Ishikawa (cell line): ENCODE results near the gene IGLL5.

Source experiments
- CEBPB ChIP-seq: IDR thresholded peaks from 2 replicates; pipeline ENCODE4 v1.6.1; 2012
- CREB1 ChIP-seq: IDR thresholded peaks from 2 replicates; pipeline ENCODE4 v1.6.1; 2012; ENCODE audit warnings: low read depth
- EGR1 ChIP-seq: IDR thresholded peaks from 2 replicates; pipeline ENCODE4 v1.6.1; 2012
- EP300 ChIP-seq: IDR thresholded peaks from 2 replicates; pipeline ENCODE4 v1.6.1; 2012; ENCODE audit warnings: borderline replicate concordance
- FOXM1 ChIP-seq: IDR thresholded peaks from 2 replicates; pipeline ENCODE4 v1.6.1; 2012; ENCODE audit warnings: low read depth, borderline replicate concordance
- NFIC ChIP-seq: IDR thresholded peaks from 2 replicates; pipeline ENCODE4 v1.6.1; 2012
- RAD21 ChIP-seq: IDR thresholded peaks from 2 replicates; pipeline ENCODE4 v1.6.1; 2012; ENCODE audit warnings: low read depth
- TAF1 ChIP-seq: IDR thresholded peaks from 2 replicates; pipeline ENCODE4 v1.6.1; 2012; ENCODE audit warnings: low read depth, mild to moderate bottlenecking
- TCF12 ChIP-seq: IDR thresholded peaks from 2 replicates; pipeline ENCODE4 v1.6.1; 2012; ENCODE audit warnings: low read depth
- TEAD4 ChIP-seq: IDR thresholded peaks from 2 replicates; pipeline ENCODE4 v1.6.1; 2012
- YY1 ChIP-seq: IDR thresholded peaks from 2 replicates; pipeline ENCODE4 v1.6.1; 2012; ENCODE audit warnings: low read depth
- ZBTB7A ChIP-seq: IDR thresholded peaks from 2 replicates; pipeline ENCODE4 v1.6.1; 2012; ENCODE audit warnings: low read depth
- TF ChIP-seq, protein P1 (sequence below): IDR thresholded peaks from 2 replicates; pipeline ENCODE4 v1.6.1; 2012
- TF ChIP-seq, protein P2 (sequence below): IDR thresholded peaks from 2 replicates; pipeline ENCODE4 v1.6.1; 2012; ENCODE audit warnings: low read depth, mild to moderate bottlenecking
- TF ChIP-seq, protein P3 (sequence below): IDR thresholded peaks from 2 replicates; pipeline ENCODE4 v1.6.1; 2012

Gene IGLL5

DNA sequence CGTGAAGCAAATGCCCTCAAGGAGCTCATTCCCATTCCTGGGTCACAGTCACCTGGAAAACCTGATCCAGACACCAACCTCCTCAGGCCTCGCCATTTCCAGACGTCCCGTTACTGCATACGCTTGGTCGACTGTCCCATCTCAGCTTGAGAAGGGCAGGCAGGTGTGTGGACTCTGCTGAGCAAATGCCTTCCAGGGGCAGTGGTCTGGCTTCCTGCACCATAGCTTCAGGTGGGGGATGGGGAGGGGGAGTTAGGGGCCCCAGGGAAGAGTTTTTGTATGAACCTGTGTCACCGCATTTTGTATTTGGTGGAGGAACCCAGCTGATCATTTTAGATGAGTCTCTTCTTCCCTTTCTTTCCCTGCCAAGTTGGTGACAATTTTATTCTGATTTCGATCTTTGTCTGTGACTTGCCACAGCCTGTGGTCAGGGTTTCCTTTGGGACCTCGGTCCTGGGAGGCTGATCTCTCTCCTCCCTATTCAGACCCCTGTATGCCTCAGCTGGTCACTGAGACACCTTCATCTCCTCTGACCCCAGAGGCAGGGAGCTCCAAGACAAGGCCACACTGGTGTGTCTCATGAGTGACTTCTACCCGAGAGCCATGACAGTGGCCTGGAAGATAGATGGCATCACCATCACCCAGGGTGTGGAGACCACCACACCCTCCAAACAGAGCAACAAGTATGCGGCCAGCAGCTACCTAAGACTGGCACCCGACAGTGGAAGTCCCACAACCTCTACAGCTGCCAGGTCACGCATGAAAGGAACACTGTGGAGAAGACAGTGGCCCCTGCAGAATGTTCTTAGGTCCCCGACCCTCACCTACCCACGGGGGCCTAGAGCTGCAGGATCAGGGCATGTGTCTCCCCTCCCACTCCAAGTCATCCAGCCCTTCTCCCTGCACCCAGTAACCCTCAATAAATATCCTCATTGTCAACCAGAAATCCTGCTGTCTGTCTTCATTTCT, 22.9 kb downstream of the IGLL5 start:
- no peak for TF ChIP-seq NFIC
- TF ChIP-seq EP300: no peak
- TF ChIP-seq CEBPB: no peak
- TF ChIP-seq RAD21: no peak
- no peak for TF ChIP-seq CREB1
- TF ChIP-seq, protein P1, sequence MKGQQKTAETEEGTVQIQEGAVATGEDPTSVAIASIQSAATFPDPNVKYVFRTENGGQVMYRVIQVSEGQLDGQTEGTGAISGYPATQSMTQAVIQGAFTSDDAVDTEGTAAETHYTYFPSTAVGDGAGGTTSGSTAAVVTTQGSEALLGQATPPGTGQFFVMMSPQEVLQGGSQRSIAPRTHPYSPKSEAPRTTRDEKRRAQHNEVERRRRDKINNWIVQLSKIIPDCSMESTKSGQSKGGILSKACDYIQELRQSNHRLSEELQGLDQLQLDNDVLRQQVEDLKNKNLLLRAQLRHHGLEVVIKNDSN: no peak
- TF ChIP-seq EGR1: no peak
- no peak for TF ChIP-seq YY1
- TF ChIP-seq TCF12: no peak
- no peak for TF ChIP-seq TAF1
- no peak for TF ChIP-seq FOXM1
- TF ChIP-seq, protein P2, sequence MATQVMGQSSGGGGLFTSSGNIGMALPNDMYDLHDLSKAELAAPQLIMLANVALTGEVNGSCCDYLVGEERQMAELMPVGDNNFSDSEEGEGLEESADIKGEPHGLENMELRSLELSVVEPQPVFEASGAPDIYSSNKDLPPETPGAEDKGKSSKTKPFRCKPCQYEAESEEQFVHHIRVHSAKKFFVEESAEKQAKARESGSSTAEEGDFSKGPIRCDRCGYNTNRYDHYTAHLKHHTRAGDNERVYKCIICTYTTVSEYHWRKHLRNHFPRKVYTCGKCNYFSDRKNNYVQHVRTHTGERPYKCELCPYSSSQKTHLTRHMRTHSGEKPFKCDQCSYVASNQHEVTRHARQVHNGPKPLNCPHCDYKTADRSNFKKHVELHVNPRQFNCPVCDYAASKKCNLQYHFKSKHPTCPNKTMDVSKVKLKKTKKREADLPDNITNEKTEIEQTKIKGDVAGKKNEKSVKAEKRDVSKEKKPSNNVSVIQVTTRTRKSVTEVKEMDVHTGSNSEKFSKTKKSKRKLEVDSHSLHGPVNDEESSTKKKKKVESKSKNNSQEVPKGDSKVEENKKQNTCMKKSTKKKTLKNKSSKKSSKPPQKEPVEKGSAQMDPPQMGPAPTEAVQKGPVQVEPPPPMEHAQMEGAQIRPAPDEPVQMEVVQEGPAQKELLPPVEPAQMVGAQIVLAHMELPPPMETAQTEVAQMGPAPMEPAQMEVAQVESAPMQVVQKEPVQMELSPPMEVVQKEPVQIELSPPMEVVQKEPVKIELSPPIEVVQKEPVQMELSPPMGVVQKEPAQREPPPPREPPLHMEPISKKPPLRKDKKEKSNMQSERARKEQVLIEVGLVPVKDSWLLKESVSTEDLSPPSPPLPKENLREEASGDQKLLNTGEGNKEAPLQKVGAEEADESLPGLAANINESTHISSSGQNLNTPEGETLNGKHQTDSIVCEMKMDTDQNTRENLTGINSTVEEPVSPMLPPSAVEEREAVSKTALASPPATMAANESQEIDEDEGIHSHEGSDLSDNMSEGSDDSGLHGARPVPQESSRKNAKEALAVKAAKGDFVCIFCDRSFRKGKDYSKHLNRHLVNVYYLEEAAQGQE: no peak

DNA sequence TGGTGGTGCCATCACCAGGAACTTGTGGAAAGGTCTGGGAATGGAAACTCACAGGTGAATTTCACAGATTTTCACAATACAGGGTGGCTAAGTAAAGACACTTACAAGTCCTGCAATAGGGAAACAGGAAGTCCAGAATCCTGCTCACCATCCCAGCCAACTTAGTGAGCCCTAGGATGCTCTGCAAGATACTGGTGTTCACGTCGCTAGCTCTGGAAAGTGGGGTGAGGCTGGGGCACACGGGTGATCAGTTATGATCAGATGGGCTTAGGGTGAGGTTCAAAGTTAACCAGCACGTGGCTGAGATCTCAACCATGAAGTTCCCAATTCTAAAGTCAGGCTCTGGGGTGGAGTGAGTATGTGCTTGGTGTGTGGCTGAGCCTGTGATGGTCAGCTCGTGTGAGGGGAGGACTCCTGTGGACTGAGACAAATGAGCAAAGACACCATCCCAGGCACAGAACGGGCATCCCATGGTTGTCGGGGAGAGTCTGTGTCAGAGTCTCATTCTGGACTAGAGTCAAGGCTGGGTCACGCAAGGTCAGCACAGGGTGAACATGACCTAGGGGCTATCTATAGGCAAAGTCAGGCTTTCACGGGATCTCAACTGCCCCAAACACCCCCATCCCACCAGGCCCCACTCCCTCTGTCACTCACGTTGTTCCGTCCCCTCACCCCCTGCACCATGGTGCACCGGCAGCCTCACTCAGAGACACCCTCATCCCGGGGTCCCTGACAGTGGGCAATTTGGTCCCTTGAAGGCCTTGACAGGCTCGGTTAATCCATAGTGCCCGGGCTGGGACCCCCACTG, 23.9 kb downstream of the IGLL5 start:
- TF ChIP-seq ZBTB7A (no peak), CEBPB (no peak), YY1 (no peak), CREB1 (no peak), EP300 (no peak), TEAD4 (no peak), TAF1 (no peak), RAD21 (no peak), FOXM1 (no peak), NFIC (no peak), EGR1 (no peak), TCF12 (no peak)
- TF ChIP-seq, protein P1: no peak
- TF ChIP-seq, protein P2: no peak
- TF ChIP-seq, protein P3, sequence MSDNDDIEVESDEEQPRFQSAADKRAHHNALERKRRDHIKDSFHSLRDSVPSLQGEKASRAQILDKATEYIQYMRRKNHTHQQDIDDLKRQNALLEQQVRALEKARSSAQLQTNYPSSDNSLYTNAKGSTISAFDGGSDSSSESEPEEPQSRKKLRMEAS: no peak

DNA sequence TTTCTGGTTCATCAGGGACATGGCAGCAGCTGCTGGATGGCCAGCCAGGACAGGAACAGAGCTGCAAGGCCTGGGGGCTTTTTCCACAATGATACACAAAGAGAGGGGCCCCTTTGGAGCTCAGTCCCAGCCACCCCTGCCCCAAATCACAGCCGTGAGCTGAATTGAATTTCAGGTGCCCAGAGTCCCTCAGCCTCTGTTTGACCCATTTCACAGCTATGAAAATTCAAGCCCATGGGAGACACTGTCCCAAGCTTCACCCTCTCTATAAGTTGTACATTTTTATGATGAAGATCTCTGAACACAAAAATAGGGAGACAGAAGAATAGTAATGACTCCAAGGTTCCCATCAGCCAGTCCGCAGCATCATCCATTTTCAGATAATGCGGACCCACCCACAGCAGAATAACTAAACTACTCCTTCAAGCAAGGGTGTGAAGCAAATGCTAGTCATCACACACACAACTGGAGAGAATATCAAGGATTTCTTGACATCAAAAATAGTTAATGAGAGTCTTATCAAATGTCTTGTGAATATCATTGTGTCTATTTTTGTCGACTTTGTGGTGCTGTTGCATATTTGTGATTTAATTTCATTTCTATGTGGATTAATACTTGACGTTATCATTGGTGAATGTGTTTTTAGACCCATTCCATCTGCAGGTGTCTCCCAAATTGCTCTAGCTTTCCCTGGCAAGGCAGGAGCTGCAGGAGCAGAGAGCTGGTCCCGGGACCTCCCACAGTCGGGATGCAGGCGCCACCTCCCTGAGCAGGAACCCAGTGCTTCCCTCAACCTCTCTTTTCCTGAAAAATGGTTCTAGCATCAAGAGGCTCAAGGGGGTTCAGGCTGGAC, 24.7 kb downstream of the IGLL5 start:
- TF ChIP-seq, protein P2: no peak
- TF ChIP-seq CEBPB (no peak), EP300 (no peak), EGR1 (no peak), TCF12 (no peak), CREB1 (no peak), FOXM1 (no peak), TEAD4 (no peak), ZBTB7A (no peak), RAD21 (no peak), NFIC (no peak), YY1 (no peak), TAF1 (no peak)
- TF ChIP-seq, protein P3: no peak
- TF ChIP-seq, protein P1: no peak
